ENCODE measurements around the gene SPATA31E1. TPM values are rescaled to one million over a fixed set of nuclear protein-coding genes. Genes with fewer than 3 reads are reported as not detected.
A peak's percentile ranks its signal among the peaks of the same experiment; 100 is the strongest.

The SPATA31E1 gene
- total and polyA plus RNA-seq, 9 of the 15 experiments (the other 6 are each of a cell fraction or from before 2014, with no cell fraction given) = not detected

DNA sequence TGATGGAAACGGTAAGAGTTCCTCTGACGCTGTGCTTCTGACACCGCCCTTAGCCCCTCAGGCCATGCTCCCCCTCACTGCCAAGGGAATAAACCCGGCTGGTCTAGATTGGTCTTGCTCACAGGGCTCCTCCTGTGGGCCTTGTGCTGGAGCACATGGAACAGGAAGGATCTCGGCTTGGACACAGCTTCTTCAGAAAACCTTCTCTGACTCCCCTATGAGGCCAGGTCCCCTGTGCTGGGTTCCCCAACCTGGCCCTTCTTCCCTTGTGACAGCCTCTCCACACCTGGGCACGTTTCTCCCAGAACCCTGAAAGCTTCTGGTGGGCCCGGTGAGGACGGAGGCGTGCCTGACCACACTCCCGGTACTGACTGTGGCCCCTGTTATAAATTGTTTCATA lies 8.2 kb downstream of the SPATA31E1 start (continued):
- TF ChIP-seq PTRF (tag; IDR thresholded peaks at IDR 0.05) = no peak

DNA sequence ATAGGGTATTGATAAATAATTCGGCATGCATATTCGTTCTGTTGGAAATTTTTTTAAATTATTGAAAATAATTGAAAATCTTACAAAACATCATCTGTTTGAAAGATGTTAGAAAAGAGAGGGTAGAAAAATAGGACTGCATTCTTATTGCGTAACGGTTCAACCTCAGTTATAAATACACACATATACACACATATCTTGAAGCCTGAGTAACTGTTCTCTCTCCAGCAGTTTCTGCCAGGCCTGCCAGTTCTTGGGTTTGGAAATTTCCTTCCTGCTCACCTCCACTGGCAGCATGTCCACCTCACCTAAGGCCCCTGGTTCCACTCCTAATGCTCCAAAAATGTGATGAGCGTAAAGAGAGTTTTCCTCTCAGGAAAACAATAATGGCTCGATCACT lies 9.1 kb downstream of the SPATA31E1 start:
- H3K36me3 ChIP-seq (ENCODE audit: control insufficient read depth, insufficient read depth, low read length) = no peaks in the 10 kb centered on the region
- H4K20me1 ChIP-seq (replicated peaks; ENCODE audit: control insufficient read depth, insufficient read depth, low read length) = no peaks in the 10 kb centered on the region
- DNase-seq (ENCODE audit: extremely low read depth in 1 of 4, low spot score in 3 of 4) = no peak
- H2AFZ ChIP-seq (ENCODE audit: low read depth, low read length) = no peak overlapping the region
- in situ Hi-C loops (cut with MboI) = no loop called here
- no peak overlapping the region for H3K27ac ChIP-seq (ENCODE audit: extremely low read depth, low read depth, low read length)
- H3K9me1 ChIP-seq (ENCODE audit: control insufficient read depth, insufficient read depth, low read length) = no peaks in the 10 kb centered on the region
- no peak overlapping the region for H3K4me3 ChIP-seq
- no peak overlapping the region for H3K4me2 ChIP-seq (ENCODE audit: insufficient read depth, low read length)
- H3K4me1 ChIP-seq (replicated peaks in 1 of 2; ENCODE audit: control insufficient read depth in 2 of 2, insufficient read depth in 2 of 2, low read length in 2 of 2) = no peaks in the 10 kb centered on the region
- no peaks in the 10 kb centered on the region for H3K79me2 ChIP-seq (ENCODE audit: control insufficient read depth, insufficient read depth, low read length)
- ChIA-PET CTCF (ENCODE audit: low intra/inter-chr PET ratio) (no interaction called here), POLR2A (no interaction called here)
- intact Hi-C loops (cut with micrococcal nuclease) = no loop called here
- H3K27me3 ChIP-seq (ENCODE audit: control insufficient read depth in 2 of 2, insufficient read depth in 2 of 2, low read length in 2 of 2) = peaks cover 0 to 27% of the 10 kb centered on the region in 2 experiments; a peak in 2 of 5 replicates
- no peak overlapping the region for H3K9ac ChIP-seq (ENCODE audit: insufficient read depth in 1 of 2, low read depth in 2 of 2, low read length in 2 of 2)
- no peak for ATAC-seq
- no TSS peak for BruUV-seq (replicated peaks)
- WGBS (ENCODE audit: insufficient coverage, low coverage, missing lambda C conversion rate) = 29% methylated on average over 6 of the region's 6 CpGs
- TF ChIP-seq SPI1 (IDR thresholded peaks at IDR 0.05; ENCODE audit: borderline replicate concordance, low read depth, low read length) = no peak
- no peak for TF ChIP-seq NUFIP1 (IDR thresholded peaks at IDR 0.05; ENCODE audit: partially characterized antibody)
- TF ChIP-seq, protein P1, sequence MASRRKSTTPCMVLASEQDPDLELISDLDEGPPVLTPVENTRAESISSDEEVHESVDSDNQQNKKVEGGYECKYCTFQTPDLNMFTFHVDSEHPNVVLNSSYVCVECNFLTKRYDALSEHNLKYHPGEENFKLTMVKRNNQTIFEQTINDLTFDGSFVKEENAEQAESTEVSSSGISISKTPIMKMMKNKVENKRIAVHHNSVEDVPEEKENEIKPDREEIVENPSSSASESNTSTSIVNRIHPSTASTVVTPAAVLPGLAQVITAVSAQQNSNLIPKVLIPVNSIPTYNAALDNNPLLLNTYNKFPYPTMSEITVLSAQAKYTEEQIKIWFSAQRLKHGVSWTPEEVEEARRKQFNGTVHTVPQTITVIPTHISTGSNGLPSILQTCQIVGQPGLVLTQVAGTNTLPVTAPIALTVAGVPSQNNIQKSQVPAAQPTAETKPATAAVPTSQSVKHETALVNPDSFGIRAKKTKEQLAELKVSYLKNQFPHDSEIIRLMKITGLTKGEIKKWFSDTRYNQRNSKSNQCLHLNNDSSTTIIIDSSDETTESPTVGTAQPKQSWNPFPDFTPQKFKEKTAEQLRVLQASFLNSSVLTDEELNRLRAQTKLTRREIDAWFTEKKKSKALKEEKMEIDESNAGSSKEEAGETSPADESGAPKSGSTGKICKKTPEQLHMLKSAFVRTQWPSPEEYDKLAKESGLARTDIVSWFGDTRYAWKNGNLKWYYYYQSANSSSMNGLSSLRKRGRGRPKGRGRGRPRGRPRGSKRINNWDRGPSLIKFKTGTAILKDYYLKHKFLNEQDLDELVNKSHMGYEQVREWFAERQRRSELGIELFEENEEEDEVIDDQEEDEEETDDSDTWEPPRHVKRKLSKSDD (conservative IDR thresholded peaks at IDR 0.05; ENCODE audit: low read length) = no peak
- TF ChIP-seq CEBPB (tag; IDR thresholded peaks at IDR 0.05) = peak; percentile 73
- no peak for TF ChIP-seq CEBPG (CRISPR knock-in tag; IDR thresholded peaks at IDR 0.05)
- peak; percentile 26 to 64; a peak in 2 of 4 replicates for TF ChIP-seq CEBPG (tag; conservative IDR thresholded peaks at IDR 0.05 in 1 of 2, IDR thresholded peaks at IDR 0.05 in 1 of 2)
- FAIRE-seq = no peak
- no peaks in the 10 kb centered on the region for H3K9me3 ChIP-seq (replicated peaks; ENCODE audit: control insufficient read depth, insufficient read depth, low read depth, low read length)

Data from K562 (cell line).